NCI-H69 (cell line): ENCODE data around the gene SLC9A1.
A peak's percentile ranks its signal among the peaks of the same experiment; 100 is the strongest.

Experiments used
- DNase-seq: peaks from one replicate; lab custom pipeline; 2025; lab: John Stamatoyannopoulos, UW

SLC9A1 gene

GRCh38 chr1:27150641-27151040, 4.3 kb downstream of the SLC9A1 start:
- no peak for DNase-seq

- DNase-seq: no peak
Measured at GRCh38 chr1:27150183-27150582, 4.7 kb downstream of the SLC9A1 start.

- no peak for DNase-seq
Measured at GRCh38 chr1:27149762-27150113, 5.2 kb downstream of the SLC9A1 start.

- DNase-seq: peak; percentile 46
Measured at GRCh38 chr1:27149084-27149761, 5.7 kb downstream of the SLC9A1 start.

- DNase-seq: peak; percentile 46
Measured at GRCh38 chr1:27148591-27148990, 6.3 kb downstream of the SLC9A1 start.

- peak; percentile 20 for DNase-seq
Measured at GRCh38 chr1:27147842-27148518, 6.9 kb downstream of the SLC9A1 start.

- DNase-seq: peak; percentile 7
Measured at GRCh38 chr1:27145934-27146354, 9.0 kb downstream of the SLC9A1 start.

- DNase-seq: peak; percentile 87
Measured at GRCh38 chr1:27144920-27145661, 9.8 kb downstream of the SLC9A1 start.

- DNase-seq: no peak
Measured at GRCh38 chr1:27144049-27144748, 10.7 kb downstream of the SLC9A1 start.

- DNase-seq: no peak
Measured at GRCh38 chr1:27143401-27143800, 11.5 kb downstream of the SLC9A1 start.

- peak; percentile 86 for DNase-seq
Measured at GRCh38 chr1:27142464-27142863, 12.5 kb downstream of the SLC9A1 start.

- DNase-seq: peak; percentile 85
Measured at GRCh38 chr1:27141266-27142003, 13.5 kb downstream of the SLC9A1 start.

GRCh38 chr1:27139980-27140379, 14.9 kb downstream of the SLC9A1 start:
- DNase-seq: no peak

GRCh38 chr1:27138927-27139326, 16.0 kb downstream of the SLC9A1 start:
- peak; percentile 22 for DNase-seq

- DNase-seq: no peak
Measured at GRCh38 chr1:27138368-27138767, 16.6 kb downstream of the SLC9A1 start.

GRCh38 chr1:27137544-27138075, 17.3 kb downstream of the SLC9A1 start:
- DNase-seq: peak; percentile 72

GRCh38 chr1:27136998-27137542, 17.9 kb downstream of the SLC9A1 start:
- DNase-seq: peak; percentile 82

GRCh38 chr1:27136236-27136551, 18.7 kb downstream of the SLC9A1 start:
- DNase-seq: no peak

GRCh38 chr1:27135541-27136235, 19.2 kb downstream of the SLC9A1 start:
- peak; percentile 28 for DNase-seq

GRCh38 chr1:27133991-27134390, 20.9 kb downstream of the SLC9A1 start:
- DNase-seq: no peak

- DNase-seq: no peak
Measured at GRCh38 chr1:27133158-27133557, 21.8 kb downstream of the SLC9A1 start.
